Right lobe of liver (tissue), 4 donors: Measurements from ENCODE around the gene B3GNT5.

Experiments used
- CTCF ChIP-seq, 4 donors: fragments of 200-600 bp in 3 of 4; fragments of 450-650 bp in 1 of 4; IDR thresholded peaks; one replicate each; pipeline versions ENCODE4 v1.5.1 to v1.8.0; 2016 to 2022; ENCODE audit warnings: antibody characterized with exemption in 4 of 4, mild to moderate bottlenecking in 2 of 4
- POLR2A ChIP-seq: fragments of 450-650 bp; IDR thresholded peaks from one replicate; pipeline ENCODE4 v1.6.1; 2017; ENCODE audit warnings: antibody characterized with exemption, mild to moderate bottlenecking
- donor health status: DM: no; HTN: no; CAD: no.
- donor health status: DM: no; HTN: no; CAD: no.
- donor health status: DM: no; HTN: yes; CAD: no.

GRCh38 chr3:183318877-183319276 is 65.8 kb downstream of the B3GNT5 start:
- TF ChIP-seq CTCF (IDR thresholded peaks at IDR 0.05): no peak
- no peak for TF ChIP-seq POLR2A
